ENCODE data around the gene TYMS.

Gene TYMS

GRCh38 chr18:657311-658000, at the start of gene TYMS:
Gene TYMS (plus strand): TSS chr18:657653. CDS start chr18:657743, 90 bp downstream.
- peak; percentile 48 for DNase-seq (ENCODE audit: low spot score)

GRCh38 chr18:607930-608329, 49.5 kb upstream of the TYMS start:
- no peak for DNase-seq (ENCODE audit: low spot score)

- no peak for DNase-seq (ENCODE audit: low spot score)
Measured at GRCh38 chr18:610214-610928, 47.1 kb upstream of the TYMS start.

GRCh38 chr18:612156-612555, 45.3 kb upstream of the TYMS start:
- DNase-seq (ENCODE audit: low spot score): no peak

GRCh38 chr18:614193-614592, 43.3 kb upstream of the TYMS start:
- DNase-seq (ENCODE audit: low spot score): no peak

GRCh38 chr18:615092-615521, 42.3 kb upstream of the TYMS start:
- DNase-seq (ENCODE audit: low spot score): no peak

GRCh38 chr18:615773-616172, 41.7 kb upstream of the TYMS start:
- no peak for DNase-seq (ENCODE audit: low spot score)

GRCh38 chr18:616380-616995, 41.0 kb upstream of the TYMS start:
- peak; percentile 60 for DNase-seq (ENCODE audit: low spot score)

GRCh38 chr18:617970-618504, 39.4 kb upstream of the TYMS start:
- no peak for DNase-seq (ENCODE audit: low spot score)

- DNase-seq (ENCODE audit: low spot score): no peak
Measured at GRCh38 chr18:618618-619017, 38.8 kb upstream of the TYMS start.

GRCh38 chr18:621291-622043, 36.0 kb upstream of the TYMS start:
- peak; percentile 81 for DNase-seq (ENCODE audit: low spot score)

GRCh38 chr18:622289-622688, 35.2 kb upstream of the TYMS start:
- no peak for DNase-seq (ENCODE audit: low spot score)

GRCh38 chr18:623761-624620, 33.5 kb upstream of the TYMS start:
- DNase-seq (ENCODE audit: low spot score): peak; percentile 54

GRCh38 chr18:627231-627630, 30.2 kb upstream of the TYMS start:
- no peak for DNase-seq (ENCODE audit: low spot score)

GRCh38 chr18:629269-630150, 27.9 kb upstream of the TYMS start:
- DNase-seq (ENCODE audit: low spot score): no peak

GRCh38 chr18:631560-631959, 25.9 kb upstream of the TYMS start:
- no peak for DNase-seq (ENCODE audit: low spot score)

- DNase-seq (ENCODE audit: low spot score): no peak
Measured at GRCh38 chr18:634551-635045, 22.9 kb upstream of the TYMS start.

GRCh38 chr18:635171-635570, 22.3 kb upstream of the TYMS start:
- no peak for DNase-seq (ENCODE audit: low spot score)

GRCh38 chr18:641224-641623, 16.2 kb upstream of the TYMS start:
- no peak for DNase-seq (ENCODE audit: low spot score)

- no peak for DNase-seq (ENCODE audit: low spot score)
Measured at GRCh38 chr18:644395-645004, 13.0 kb upstream of the TYMS start.

Measured in AG08395 (cell line).